ENCODE results near the gene TTC7B.

Gene TTC7B

DNA sequence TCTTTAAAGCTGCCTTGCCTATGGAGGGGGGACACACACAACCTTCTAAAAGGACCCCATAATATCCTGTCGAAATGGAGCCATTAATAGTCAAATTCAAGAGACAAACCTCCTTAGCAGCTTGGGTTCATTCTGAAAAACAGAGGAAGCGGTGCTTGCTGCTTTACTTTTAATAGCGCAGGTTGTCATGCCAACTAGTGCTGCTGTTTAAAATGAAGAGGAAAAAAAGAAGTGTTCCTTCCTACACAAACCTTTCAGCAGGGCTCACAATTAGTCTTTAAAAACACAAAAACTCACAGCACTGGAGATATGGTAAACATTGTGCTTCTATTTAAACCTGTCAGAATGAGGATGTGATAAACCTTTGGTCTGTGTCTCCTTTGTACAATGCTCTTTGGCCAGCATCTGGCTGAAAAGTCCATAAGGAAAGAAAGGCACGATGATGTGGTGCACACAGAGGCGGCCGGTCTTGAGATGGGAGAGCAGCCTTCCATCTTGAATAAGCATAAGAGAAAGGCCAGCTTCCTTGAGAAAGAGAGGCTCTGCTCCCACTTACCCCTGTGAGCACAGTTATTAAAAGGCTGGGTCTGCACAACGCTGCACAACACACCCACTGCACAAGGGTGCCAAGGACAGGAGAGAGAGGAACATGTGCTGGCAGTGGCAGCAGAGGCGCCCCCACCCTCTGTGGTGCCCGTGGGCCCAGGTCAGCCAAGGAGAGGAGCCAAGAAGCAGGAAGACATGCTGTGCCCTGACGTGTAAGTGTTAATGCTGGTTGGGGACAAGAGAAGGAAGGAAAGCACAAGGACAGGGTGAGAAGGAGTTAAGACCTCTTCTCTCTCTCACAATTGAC lies 144.6 kb downstream of the TTC7B start:
- no peaks in the 10 kb centered on the region for H3K27me3 ChIP-seq (ENCODE audit: insufficient read depth, low read length)
- peaks cover 16% of the 10 kb centered on the region for H3K4me1 ChIP-seq (ENCODE audit: insufficient read depth, low read length)
- no peak overlapping the region for H2AFZ ChIP-seq (ENCODE audit: low read depth, low read length)
- H3K9me3 ChIP-seq (ENCODE audit: low read length): peaks cover 10% of the 10 kb centered on the region
- H3K4me3 ChIP-seq (ENCODE audit: low read length): no peak overlapping the region
- H3K36me3 ChIP-seq (ENCODE audit: insufficient read depth, low read length): peaks cover 22% of the 10 kb centered on the region

DNA sequence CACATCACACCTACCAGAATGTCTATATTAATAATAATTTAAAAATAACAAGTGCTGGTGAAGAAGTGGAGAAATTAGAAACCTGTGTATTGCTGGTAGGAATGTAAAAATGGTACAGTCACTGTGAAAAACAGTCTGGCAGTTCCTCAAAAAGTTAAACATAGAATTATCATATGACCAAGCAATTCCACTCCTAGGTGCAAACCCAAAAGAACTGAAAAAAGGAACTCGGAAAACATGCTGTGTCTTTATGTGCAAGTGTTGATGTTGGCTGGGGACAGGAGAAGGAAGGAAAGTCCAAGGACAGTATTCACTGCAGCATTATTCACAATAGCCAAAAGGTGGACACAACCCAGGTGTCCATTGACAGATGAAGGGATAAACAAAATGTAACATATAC lies 146.5 kb downstream of the TTC7B start:
- Histone ChIP-seq H3K27me3 (ENCODE audit: insufficient read depth, low read length) (no peaks in the 10 kb centered on the region), H3K4me1 (ENCODE audit: insufficient read depth, low read length) (peaks cover 16% of the 10 kb centered on the region), H2AFZ (ENCODE audit: low read depth, low read length) (no peak overlapping the region), H3K9me3 (ENCODE audit: low read length) (peaks cover 10% of the 10 kb centered on the region), H3K36me3 (ENCODE audit: insufficient read depth, low read length) (peaks cover 8% of the 10 kb centered on the region), H3K4me3 (ENCODE audit: low read length) (no peak overlapping the region)

DNA sequence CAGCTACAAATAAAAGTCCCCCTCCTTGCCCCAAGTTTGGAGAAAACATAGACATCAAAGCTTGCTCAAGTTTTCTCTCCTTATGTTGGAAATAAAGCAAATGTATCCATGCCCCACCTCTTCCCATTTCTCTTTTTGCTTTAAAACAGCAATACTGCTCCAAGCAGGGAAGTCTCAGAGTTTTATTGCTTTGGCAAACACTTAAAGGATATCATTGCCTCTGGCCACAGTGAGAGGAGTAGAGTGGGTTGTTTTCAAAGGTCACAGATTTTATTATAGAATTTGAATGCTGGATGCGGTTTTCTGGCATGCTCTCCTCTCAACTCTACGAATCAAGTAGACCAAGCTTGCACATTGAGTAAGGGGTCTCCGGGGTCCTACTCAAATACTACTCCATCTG lies 149.7 kb downstream of the TTC7B start:
- Histone ChIP-seq H3K4me3 (ENCODE audit: low read length) (no peak overlapping the region), H3K9me3 (ENCODE audit: low read length) (peaks cover 6% of the 10 kb centered on the region), H2AFZ (ENCODE audit: low read depth, low read length) (no peak overlapping the region), H3K27me3 (ENCODE audit: insufficient read depth, low read length) (no peaks in the 10 kb centered on the region), H3K4me1 (ENCODE audit: insufficient read depth, low read length) (peaks cover 8% of the 10 kb centered on the region), H3K36me3 (ENCODE audit: insufficient read depth, low read length) (no peaks in the 10 kb centered on the region)

DNA sequence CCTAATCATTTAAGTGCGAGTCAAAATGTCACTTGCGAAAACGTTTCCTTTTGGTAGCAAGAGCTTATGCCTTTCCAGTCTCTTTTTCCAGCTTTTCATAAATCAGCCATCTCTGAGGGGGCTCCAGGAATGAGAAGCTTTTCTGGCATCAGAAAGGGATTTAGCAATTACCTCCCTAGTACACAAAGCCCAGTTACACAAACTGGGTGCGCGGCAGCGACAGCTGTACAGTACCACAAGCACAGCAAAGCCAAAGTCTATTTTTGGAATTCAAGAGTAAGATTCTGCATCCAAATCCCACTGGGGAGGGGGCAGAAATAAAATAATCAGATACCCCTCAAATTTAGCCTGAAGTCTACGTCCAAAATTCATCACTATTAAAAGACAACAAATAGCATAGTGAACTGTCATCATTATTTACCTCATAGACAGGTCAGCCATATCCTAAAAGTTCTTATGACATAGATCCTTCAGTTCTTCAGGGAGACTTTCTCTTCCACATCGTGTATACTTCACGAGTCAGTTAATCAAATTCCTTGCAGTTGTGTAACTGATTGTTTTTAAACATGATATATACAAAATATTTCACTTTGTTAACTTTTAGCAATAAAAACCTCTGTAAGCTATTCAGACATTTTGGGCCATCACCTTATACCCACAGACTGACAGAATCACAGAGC lies 150.8 kb downstream of the TTC7B start:
- Histone ChIP-seq H3K9me3 (ENCODE audit: low read length) (peaks cover 6% of the 10 kb centered on the region), H3K4me1 (ENCODE audit: insufficient read depth, low read length) (no peaks in the 10 kb centered on the region), H2AFZ (ENCODE audit: low read depth, low read length) (no peak overlapping the region), H3K27me3 (ENCODE audit: insufficient read depth, low read length) (no peaks in the 10 kb centered on the region), H3K36me3 (ENCODE audit: insufficient read depth, low read length) (no peaks in the 10 kb centered on the region), H3K4me3 (ENCODE audit: low read length) (no peak overlapping the region)

DNA sequence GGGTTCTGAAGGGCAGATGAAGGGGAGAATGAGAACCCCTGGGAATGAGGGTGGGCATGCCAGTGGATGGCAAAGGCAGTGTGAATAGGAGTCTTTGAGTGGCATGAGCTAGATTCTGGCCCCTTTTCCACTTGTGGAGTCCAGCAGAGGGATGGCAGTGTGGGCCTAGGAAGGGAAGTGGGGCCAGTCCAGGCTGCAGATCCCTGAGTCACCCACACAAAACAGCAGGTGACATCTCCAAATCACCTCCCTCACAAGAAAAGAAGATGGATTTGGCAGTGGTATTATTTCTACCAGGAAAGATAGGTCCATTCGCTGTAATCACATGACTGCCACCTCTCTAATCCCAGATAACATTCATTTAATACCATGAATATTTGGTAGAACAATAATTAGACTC lies 151.3 kb downstream of the TTC7B start:
- H3K36me3 ChIP-seq (ENCODE audit: insufficient read depth, low read length): no peaks in the 10 kb centered on the region
- no peak overlapping the region for H3K4me3 ChIP-seq (ENCODE audit: low read length)
- peaks cover 3% of the 10 kb centered on the region for H3K9me3 ChIP-seq (ENCODE audit: low read length)
- H2AFZ ChIP-seq (ENCODE audit: low read depth, low read length): no peak overlapping the region
- H3K27me3 ChIP-seq (ENCODE audit: insufficient read depth, low read length): no peaks in the 10 kb centered on the region
- H3K4me1 ChIP-seq (ENCODE audit: insufficient read depth, low read length): no peaks in the 10 kb centered on the region

DNA sequence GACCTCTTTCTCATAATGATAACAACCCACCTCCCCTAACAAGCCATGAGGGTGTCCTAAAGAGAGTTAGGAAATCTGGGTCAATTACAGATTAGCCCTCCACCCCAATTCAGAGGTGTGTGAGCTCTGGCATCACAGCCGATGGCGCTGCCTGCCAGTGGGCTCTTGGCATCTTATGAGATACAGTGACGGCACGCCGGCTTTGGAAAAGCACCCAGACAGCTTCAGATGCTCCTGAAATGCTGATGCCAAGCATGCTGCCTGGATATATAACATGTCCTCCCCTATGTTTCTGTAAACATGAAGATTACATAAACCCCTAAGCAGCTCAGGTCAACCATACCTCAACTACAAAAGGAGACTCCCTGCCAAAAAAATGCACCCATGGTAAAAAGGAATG lies 152.6 kb downstream of the TTC7B start:
- Histone ChIP-seq H3K27me3 (ENCODE audit: insufficient read depth, low read length) (no peaks in the 10 kb centered on the region), H3K36me3 (ENCODE audit: insufficient read depth, low read length) (no peaks in the 10 kb centered on the region), H3K9me3 (ENCODE audit: low read length) (no peaks in the 10 kb centered on the region), H3K4me3 (ENCODE audit: low read length) (no peak overlapping the region), H3K4me1 (ENCODE audit: insufficient read depth, low read length) (no peaks in the 10 kb centered on the region), H2AFZ (ENCODE audit: low read depth, low read length) (no peak overlapping the region)

DNA sequence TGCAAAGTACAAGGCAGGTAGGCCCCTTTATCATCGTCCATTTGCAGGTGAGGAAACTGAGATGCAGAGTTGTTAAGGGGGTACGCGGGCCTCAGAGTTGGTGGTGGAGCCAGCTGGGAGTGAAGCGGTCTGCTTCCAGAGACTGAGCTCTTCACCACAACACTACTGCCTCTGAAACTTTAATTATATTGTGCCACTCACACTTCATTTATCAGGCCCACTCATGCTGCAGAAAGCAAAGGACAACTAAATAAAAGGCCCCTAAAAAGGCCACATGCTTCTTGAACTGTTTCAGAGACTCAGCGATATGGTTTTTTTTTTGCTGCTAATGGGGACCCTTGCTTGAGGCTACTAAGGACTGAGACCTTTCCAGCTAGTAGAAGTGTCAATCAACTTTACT lies 153.1 kb downstream of the TTC7B start:
- Histone ChIP-seq H3K27me3 (ENCODE audit: insufficient read depth, low read length) (no peaks in the 10 kb centered on the region), H3K4me3 (ENCODE audit: low read length) (no peak overlapping the region), H3K36me3 (ENCODE audit: insufficient read depth, low read length) (peaks cover 4% of the 10 kb centered on the region), H2AFZ (ENCODE audit: low read depth, low read length) (no peak overlapping the region), H3K9me3 (ENCODE audit: low read length) (no peaks in the 10 kb centered on the region), H3K4me1 (ENCODE audit: insufficient read depth, low read length) (no peaks in the 10 kb centered on the region)

DNA sequence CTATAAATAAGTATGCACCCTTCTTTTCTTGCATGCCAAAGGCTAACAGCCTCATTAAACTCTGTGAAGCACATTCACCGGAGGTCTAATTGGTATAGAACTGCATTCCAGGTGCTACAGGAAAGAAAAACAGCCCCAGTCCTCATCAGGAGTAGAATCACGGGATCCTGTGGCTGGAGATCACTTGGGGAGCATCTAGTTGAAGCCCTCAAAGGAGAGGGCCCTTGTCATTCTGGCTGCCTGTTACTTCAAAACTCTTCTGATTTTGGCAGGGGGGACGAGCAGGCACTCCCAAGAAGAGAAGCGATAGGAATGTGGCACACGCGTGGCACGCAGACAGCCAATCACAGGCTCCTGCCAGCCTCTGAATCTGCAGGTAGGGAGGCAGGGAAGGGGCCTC lies 154.4 kb downstream of the TTC7B start:
- Histone ChIP-seq H2AFZ (ENCODE audit: low read depth, low read length) (no peak overlapping the region), H3K4me3 (ENCODE audit: low read length) (no peak overlapping the region), H3K27me3 (ENCODE audit: insufficient read depth, low read length) (no peaks in the 10 kb centered on the region), H3K4me1 (ENCODE audit: insufficient read depth, low read length) (no peaks in the 10 kb centered on the region), H3K36me3 (ENCODE audit: insufficient read depth, low read length) (peaks cover 13% of the 10 kb centered on the region), H3K9me3 (ENCODE audit: low read length) (no peaks in the 10 kb centered on the region)

DNA sequence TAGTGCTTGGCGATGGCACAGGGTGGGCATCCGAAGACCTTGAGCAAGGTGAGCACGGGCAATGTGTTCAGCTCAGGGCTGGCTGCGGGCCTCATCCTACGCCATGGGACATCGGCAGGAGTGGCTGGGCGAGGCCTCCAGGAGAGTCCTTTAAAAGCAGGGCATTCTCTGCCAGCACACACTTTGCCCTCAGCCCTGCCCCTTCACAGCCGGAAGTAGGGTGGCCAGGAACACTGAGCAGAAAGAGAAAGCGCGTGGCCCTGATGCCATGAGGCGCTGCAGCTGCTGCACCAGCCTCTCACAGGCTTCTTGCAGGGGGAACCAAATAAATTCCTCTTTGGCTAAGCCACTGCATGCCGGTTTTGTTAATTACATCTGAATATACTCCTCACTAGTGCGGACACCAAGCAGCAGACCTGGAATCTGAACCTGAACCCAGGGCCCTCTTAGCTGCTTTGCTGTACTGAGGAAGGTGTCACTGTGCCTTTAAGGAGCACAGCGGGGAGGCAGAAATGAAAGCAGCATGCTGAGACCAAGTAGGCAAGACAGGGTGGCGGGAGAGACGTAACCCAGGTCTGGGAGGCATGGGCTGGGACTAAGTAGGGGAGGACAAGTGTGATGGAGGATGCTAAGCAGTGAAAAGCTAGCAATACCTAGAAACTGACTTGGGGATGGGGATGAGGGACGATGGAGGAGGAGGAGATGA lies 155.2 kb downstream of the TTC7B start:
- H3K27me3 ChIP-seq (ENCODE audit: insufficient read depth, low read length): no peaks in the 10 kb centered on the region
- peaks cover 13% of the 10 kb centered on the region for H3K36me3 ChIP-seq (ENCODE audit: insufficient read depth, low read length)
- no peaks in the 10 kb centered on the region for H3K4me1 ChIP-seq (ENCODE audit: insufficient read depth, low read length)
- H3K9me3 ChIP-seq (ENCODE audit: low read length): no peaks in the 10 kb centered on the region
- no peak overlapping the region for H2AFZ ChIP-seq (ENCODE audit: low read depth, low read length)
- H3K4me3 ChIP-seq (ENCODE audit: low read length): no peak overlapping the region

DNA sequence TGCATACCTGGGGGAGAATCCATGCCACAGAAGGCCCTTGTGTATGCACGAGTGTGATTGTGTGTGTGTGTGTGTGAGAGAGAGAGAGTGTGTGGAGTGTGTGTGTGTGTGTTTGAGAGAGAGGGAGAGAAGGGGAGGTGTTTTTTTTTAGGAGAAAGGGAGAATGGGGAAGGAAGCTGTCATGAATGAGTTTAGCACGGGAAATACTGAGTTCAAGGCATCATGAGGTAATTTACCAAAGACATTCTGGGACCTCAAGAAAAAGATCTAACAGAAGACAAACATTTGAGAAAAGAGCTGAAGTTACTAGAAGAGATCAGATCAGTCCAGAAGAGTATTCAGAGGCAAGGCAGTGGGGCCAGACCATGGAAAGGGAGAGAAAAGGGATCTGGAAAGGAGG lies 157.1 kb downstream of the TTC7B start:
- Histone ChIP-seq H3K4me3 (ENCODE audit: low read length) (no peak overlapping the region), H3K4me1 (ENCODE audit: insufficient read depth, low read length) (no peaks in the 10 kb centered on the region), H3K36me3 (ENCODE audit: insufficient read depth, low read length) (peaks cover 21% of the 10 kb centered on the region), H2AFZ (ENCODE audit: low read depth, low read length) (no peak overlapping the region), H3K27me3 (ENCODE audit: insufficient read depth, low read length) (no peaks in the 10 kb centered on the region), H3K9me3 (ENCODE audit: low read length) (no peaks in the 10 kb centered on the region)

DNA sequence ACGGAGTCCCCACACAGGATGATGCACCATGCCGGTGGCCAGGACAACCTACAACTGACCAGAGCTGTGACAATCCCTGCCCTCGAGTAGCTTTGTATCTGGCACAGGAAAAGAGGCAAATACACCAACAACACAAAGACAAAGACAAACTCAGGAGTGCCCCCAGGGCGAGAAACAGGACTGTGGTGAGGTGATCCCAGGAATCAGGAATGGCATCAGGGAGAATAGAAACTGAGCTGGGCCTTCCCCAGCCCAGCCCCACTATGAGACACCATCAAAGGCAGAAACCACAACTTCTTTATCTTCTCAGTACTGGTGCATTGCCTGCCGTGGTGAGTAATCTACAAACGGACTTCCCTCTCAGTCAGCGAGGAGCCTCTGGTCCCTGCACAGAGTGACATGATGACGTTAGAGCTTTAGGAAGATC lies 157.7 kb downstream of the TTC7B start:
- Histone ChIP-seq H3K9me3 (ENCODE audit: low read length) (no peaks in the 10 kb centered on the region), H3K4me3 (ENCODE audit: low read length) (no peak overlapping the region), H3K4me1 (ENCODE audit: insufficient read depth, low read length) (no peaks in the 10 kb centered on the region)

DNA sequence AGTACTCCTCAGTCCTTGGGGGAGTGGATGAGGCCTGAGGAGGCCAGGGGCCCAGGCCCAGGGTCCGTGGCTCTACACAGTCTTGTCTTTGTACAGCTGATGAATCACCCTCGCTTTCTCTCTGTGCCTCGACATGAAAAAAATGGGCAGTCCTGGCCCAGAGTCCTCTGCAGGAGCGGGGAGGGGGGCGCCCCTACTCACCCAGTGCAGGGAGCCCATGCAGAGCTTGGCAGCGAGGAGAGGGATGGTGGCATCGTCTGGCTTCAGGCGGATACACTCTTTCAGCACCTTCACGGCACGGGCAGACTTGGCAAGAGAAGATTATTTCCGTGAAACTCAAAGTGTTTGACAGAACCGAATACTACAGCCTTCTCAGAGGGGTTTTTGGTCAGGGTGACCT lies 159.3 kb downstream of the TTC7B start:
- no peaks in the 10 kb centered on the region for H3K27me3 ChIP-seq (ENCODE audit: insufficient read depth, low read length)
- no peaks in the 10 kb centered on the region for H3K4me1 ChIP-seq (ENCODE audit: insufficient read depth, low read length)
- no peaks in the 10 kb centered on the region for H3K9me3 ChIP-seq (ENCODE audit: low read length)
- peaks cover 28% of the 10 kb centered on the region for H3K36me3 ChIP-seq (ENCODE audit: insufficient read depth, low read length)
- H3K4me3 ChIP-seq (ENCODE audit: low read length): no peak overlapping the region
- no peak overlapping the region for H2AFZ ChIP-seq (ENCODE audit: low read depth, low read length)

More for the DNA sequence above, 157.7 kb downstream of the TTC7B start:
- Histone ChIP-seq H2AFZ (ENCODE audit: low read depth, low read length) (no peak overlapping the region), H3K36me3 (ENCODE audit: insufficient read depth, low read length) (peaks cover 21% of the 10 kb centered on the region), H3K27me3 (ENCODE audit: insufficient read depth, low read length) (no peaks in the 10 kb centered on the region)

DNA sequence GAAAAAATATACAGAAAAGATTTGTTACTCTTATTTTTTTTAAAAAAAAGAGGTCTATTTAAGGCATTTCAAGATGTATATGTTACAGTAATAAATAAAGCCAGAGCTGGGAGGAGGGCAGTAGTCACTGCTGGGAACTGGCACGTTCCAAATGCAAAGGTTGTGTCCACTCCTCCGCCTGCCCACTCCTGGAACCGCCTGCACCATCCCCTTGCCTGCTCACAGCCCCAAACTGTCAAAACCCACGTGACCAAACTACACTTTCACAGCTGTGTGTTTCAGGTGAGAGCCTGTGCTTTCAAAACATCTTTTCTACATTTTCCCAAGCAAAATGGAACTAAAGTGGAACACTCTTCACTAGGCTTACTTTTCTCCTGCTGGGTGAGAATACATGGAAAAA lies 160.4 kb downstream of the TTC7B start:
- no peak overlapping the region for H3K4me3 ChIP-seq (ENCODE audit: low read length)
- no peak overlapping the region for H2AFZ ChIP-seq (ENCODE audit: low read depth, low read length)
- H3K9me3 ChIP-seq (ENCODE audit: low read length): no peaks in the 10 kb centered on the region
- peaks cover 29% of the 10 kb centered on the region for H3K36me3 ChIP-seq (ENCODE audit: insufficient read depth, low read length)
- no peaks in the 10 kb centered on the region for H3K27me3 ChIP-seq (ENCODE audit: insufficient read depth, low read length)
- peaks cover 6% of the 10 kb centered on the region for H3K4me1 ChIP-seq (ENCODE audit: insufficient read depth, low read length)
